Neural cell (in vitro differentiated cells): ENCODE data around the gene ITGA5. TPM values are rescaled to one million over a fixed set of nuclear protein-coding genes. Genes with fewer than 3 reads are reported as not detected.

Experiments
- H2AFZ ChIP-seq: fragments of 200-600, 300-800 bp; sonication (generic), shearing (Covaris generic); 2 replicates; pipeline ENCODE4 v1.6.0; 2014; ENCODE audit warnings: low read depth, mild to moderate bottlenecking, antibody characterized with exemption, low read length, moderate library complexity
- H3F3A ChIP-seq: fragments of 200-600 bp; shearing (Covaris generic); 2 replicates; pipeline ENCODE4 v1.6.1; 2016; ENCODE audit warnings: mild to moderate bottlenecking, moderate library complexity, mixed read lengths, antibody characterized with exemption, low read length; ENCODE audit not compliant: insufficient read depth, poor library complexity, severe bottlenecking
- H3K27ac ChIP-seq: fragments of 200-600, 300-800 bp; sonication (generic), shearing (Covaris generic); 2 replicates; pipeline ENCODE4 v1.5.1; 2014; ENCODE audit warnings: mild to moderate bottlenecking, low read length, moderate library complexity
- H3K27me3 ChIP-seq: fragments of 300-800, 200-600 bp; sonication (generic), shearing (Covaris generic); 2 replicates; pipeline ENCODE4 v1.6.0; 2014; ENCODE audit warnings: mild to moderate bottlenecking, low read depth, low read length, moderate library complexity; ENCODE audit not compliant: insufficient read depth
- H3K36me3 ChIP-seq: fragments of 300-800, 200-600 bp; sonication (generic), shearing (Covaris generic); 2 replicates; pipeline ENCODE4 v1.5.1; 2014; ENCODE audit warnings: mild to moderate bottlenecking, antibody characterized with exemption, low read length, moderate library complexity; ENCODE audit not compliant: insufficient read depth
- H3K4me2 ChIP-seq: fragments of 300-800, 200-600 bp; sonication (generic), shearing (Covaris generic); 2 replicates; pipeline ENCODE4 v1.6.0; 2014; ENCODE audit warnings: mild to moderate bottlenecking, low read length
- H3K4me3 ChIP-seq: fragments of 300-800, 200-600 bp; sonication (generic), shearing (Covaris generic); 2 replicates; pipeline ENCODE4 v1.5.1; 2014; ENCODE audit warnings: mild to moderate bottlenecking, low read length, moderate library complexity
- H3K79me2 ChIP-seq: fragments of 200-600 bp; shearing (Covaris generic); replicated peaks from 2 replicates; pipeline ENCODE4 v1.6.0; 2014; ENCODE audit warnings: mild to moderate bottlenecking, low read length, moderate library complexity; ENCODE audit not compliant: insufficient read depth
- H3K9ac ChIP-seq: fragments of 300-800, 200-600 bp; sonication (generic), shearing (Covaris generic); 2 replicates; pipeline ENCODE4 v1.6.1; 2016; ENCODE audit warnings: mild to moderate bottlenecking, low read length, mixed read lengths
- H3K9me2 ChIP-seq: fragments of 200-600 bp; shearing (Covaris generic); 2 replicates; pipeline ENCODE4 v1.6.1; 2016; ENCODE audit warnings: mild to moderate bottlenecking, low read length, mixed read lengths; ENCODE audit not compliant: insufficient read depth
- H3K9me3 ChIP-seq: fragments of 200-600, 300-800 bp; sonication (generic), shearing (Covaris generic); 2 replicates; pipeline ENCODE4 v1.6.1; 2016; ENCODE audit warnings: mild to moderate bottlenecking, mixed run types, low read length, moderate library complexity, mixed read lengths
- H4K20me1 ChIP-seq: fragments of 200-600 bp; shearing (Covaris generic); 2 replicates; pipeline ENCODE4 v1.6.1; 2016; ENCODE audit warnings: mild to moderate bottlenecking, mixed run types; ENCODE audit not compliant: insufficient read depth
- EP300 ChIP-seq: fragments of 450-650 bp; conservative IDR thresholded peaks from 2 replicates; pipeline ENCODE4 v1.6.1; 2014; ENCODE audit warnings: antibody characterized with exemption, mild to moderate bottlenecking, moderate library complexity; ENCODE audit not compliant: poor library complexity, severe bottlenecking
- EZH2 ChIP-seq: fragments of 200-600, 300-800 bp; shearing (Covaris generic), sonication (generic); IDR thresholded peaks from 2 replicates; pipeline ENCODE4 v1.6.1; 2014; ENCODE audit warnings: antibody characterized with exemption, low read length, borderline replicate concordance, mild to moderate bottlenecking; ENCODE audit not compliant: insufficient read depth, poor library complexity, severe bottlenecking
- MXI1 ChIP-seq: fragments of 450-650 bp; conservative IDR thresholded peaks from 2 replicates; pipeline ENCODE4 v1.6.1; 2014; ENCODE audit warnings: antibody characterized with exemption, mild to moderate bottlenecking; ENCODE audit not compliant: poor library complexity, severe bottlenecking
- POLR2AphosphoS5 ChIP-seq: IDR thresholded peaks from 2 replicates; pipeline ENCODE4 v1.6.1; 2012
- RAD21 ChIP-seq: fragments of 450-650 bp; conservative IDR thresholded peaks from 2 replicates; pipeline ENCODE4 v1.6.1; 2014; ENCODE audit warnings: antibody characterized with exemption, mild to moderate bottlenecking, moderate library complexity
- SMC3 ChIP-seq: fragments of 450-650 bp; conservative IDR thresholded peaks from 2 replicates; pipeline ENCODE4 v1.6.1; 2014; ENCODE audit warnings: antibody characterized with exemption, mild to moderate bottlenecking, moderate library complexity; ENCODE audit not compliant: poor library complexity
- TAF1 ChIP-seq: IDR thresholded peaks from 2 replicates; pipeline ENCODE4 v1.6.1; 2012; ENCODE audit warnings: low read depth
- polyA plus RNA-seq: library from polyadenylated mRNA; depleted of rRNA; stranded (reverse); fragments of >200 nt; gene quantifications from 2 replicates; pipeline ENCODE4 v1.2.3, GENCODE V29; 2014
- TF ChIP-seq, protein P1 (sequence below): fragments of 450-650 bp; IDR thresholded peaks from 2 replicates; pipeline ENCODE4 v1.5.1; 2014; ENCODE audit warnings: antibody characterized with exemption, mild to moderate bottlenecking, moderate library complexity; ENCODE audit not compliant: poor library complexity, severe bottlenecking
- TF ChIP-seq, protein P2 (sequence below): IDR thresholded peaks from 2 replicates; pipeline ENCODE4 v1.6.1; 2012; ENCODE audit warnings: borderline replicate concordance

ITGA5 gene
- polyA plus RNA-seq, 1 donor from 2014 or later, result not detected

DNA sequence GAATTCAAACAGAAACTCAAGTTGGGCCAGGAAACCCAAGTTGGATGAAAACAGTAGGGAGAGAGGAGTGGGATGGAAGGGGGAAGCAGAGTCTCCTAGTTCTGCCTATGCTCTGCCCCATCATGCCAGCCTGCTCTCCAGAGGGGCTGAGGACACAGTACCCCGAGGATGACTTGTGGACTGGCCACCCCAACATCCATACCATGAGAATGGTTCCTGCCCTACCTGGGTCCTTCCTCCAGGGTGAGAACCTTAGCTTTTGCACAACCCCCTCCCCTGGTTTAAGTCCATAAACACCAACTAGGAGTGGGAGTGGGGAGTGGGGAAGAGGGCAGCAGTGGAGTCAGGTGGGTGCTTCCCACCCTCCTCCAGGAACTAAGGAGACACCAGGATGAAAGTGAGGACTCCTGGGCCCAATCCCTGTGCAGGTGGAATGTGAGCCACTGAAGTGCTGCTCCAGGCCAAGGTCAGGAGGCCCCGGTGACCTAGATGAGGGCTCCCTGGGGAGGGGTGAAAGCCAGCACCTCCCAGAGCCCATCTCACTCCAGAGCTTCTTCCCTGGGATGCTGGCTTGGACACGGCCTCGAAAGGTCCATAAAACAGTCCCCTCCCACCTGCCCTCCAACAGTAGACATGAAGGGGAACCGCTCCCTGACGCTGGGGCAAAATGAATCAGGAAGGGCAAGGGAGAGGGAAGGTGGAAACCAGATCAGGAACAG is 41.1 kb downstream of the ITGA5 start (continued):
- TF ChIP-seq TAF1, result no peak

DNA sequence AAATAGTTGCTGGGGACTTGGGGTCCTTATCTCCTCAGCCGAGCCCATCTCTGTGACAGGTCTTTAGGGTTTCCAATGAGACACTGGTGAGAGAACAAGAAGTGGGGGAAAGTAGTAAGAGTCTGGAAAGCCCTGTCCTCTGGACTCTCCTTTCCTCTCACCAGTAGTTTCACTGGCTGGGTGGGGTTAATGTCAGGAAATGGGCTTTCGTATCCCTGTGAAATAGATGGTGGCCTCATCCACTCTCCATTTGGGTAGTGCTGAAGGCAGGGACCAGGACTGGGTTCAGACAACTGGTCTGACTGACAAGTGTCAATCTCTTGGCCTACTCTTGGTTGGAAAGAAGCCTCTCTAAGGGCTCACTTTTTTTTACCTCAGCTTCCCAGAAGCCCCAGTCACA is 42.1 kb downstream of the ITGA5 start:
- H3F3A ChIP-seq, result no peaks in the 10 kb centered on the region
- H2AFZ ChIP-seq, result no peak overlapping the region
- H3K79me2 ChIP-seq, result no peaks in the 10 kb centered on the region
- TF ChIP-seq TAF1 (no peak), MXI1 (no peak), POLR2AphosphoS5 (no peak), SMC3 (no peak), RAD21 (no peak)
- TF ChIP-seq, protein P1, sequence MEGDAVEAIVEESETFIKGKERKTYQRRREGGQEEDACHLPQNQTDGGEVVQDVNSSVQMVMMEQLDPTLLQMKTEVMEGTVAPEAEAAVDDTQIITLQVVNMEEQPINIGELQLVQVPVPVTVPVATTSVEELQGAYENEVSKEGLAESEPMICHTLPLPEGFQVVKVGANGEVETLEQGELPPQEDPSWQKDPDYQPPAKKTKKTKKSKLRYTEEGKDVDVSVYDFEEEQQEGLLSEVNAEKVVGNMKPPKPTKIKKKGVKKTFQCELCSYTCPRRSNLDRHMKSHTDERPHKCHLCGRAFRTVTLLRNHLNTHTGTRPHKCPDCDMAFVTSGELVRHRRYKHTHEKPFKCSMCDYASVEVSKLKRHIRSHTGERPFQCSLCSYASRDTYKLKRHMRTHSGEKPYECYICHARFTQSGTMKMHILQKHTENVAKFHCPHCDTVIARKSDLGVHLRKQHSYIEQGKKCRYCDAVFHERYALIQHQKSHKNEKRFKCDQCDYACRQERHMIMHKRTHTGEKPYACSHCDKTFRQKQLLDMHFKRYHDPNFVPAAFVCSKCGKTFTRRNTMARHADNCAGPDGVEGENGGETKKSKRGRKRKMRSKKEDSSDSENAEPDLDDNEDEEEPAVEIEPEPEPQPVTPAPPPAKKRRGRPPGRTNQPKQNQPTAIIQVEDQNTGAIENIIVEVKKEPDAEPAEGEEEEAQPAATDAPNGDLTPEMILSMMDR, result no peak
- TF ChIP-seq, protein P2, sequence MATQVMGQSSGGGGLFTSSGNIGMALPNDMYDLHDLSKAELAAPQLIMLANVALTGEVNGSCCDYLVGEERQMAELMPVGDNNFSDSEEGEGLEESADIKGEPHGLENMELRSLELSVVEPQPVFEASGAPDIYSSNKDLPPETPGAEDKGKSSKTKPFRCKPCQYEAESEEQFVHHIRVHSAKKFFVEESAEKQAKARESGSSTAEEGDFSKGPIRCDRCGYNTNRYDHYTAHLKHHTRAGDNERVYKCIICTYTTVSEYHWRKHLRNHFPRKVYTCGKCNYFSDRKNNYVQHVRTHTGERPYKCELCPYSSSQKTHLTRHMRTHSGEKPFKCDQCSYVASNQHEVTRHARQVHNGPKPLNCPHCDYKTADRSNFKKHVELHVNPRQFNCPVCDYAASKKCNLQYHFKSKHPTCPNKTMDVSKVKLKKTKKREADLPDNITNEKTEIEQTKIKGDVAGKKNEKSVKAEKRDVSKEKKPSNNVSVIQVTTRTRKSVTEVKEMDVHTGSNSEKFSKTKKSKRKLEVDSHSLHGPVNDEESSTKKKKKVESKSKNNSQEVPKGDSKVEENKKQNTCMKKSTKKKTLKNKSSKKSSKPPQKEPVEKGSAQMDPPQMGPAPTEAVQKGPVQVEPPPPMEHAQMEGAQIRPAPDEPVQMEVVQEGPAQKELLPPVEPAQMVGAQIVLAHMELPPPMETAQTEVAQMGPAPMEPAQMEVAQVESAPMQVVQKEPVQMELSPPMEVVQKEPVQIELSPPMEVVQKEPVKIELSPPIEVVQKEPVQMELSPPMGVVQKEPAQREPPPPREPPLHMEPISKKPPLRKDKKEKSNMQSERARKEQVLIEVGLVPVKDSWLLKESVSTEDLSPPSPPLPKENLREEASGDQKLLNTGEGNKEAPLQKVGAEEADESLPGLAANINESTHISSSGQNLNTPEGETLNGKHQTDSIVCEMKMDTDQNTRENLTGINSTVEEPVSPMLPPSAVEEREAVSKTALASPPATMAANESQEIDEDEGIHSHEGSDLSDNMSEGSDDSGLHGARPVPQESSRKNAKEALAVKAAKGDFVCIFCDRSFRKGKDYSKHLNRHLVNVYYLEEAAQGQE, result no peak
- no peaks in the 10 kb centered on the region for H3K36me3 ChIP-seq
- no peak overlapping the region for H3K4me2 ChIP-seq
- H4K20me1 ChIP-seq, result no peaks in the 10 kb centered on the region
- no peaks in the 10 kb centered on the region for H3K27me3 ChIP-seq
- H3K4me3 ChIP-seq, result no peak overlapping the region
- no peak overlapping the region for H3K27ac ChIP-seq
- H3K9ac ChIP-seq, result no peak overlapping the region
- no peaks in the 10 kb centered on the region for H3K9me3 ChIP-seq
- H3K9me2 ChIP-seq, result no peaks in the 10 kb centered on the region

DNA sequence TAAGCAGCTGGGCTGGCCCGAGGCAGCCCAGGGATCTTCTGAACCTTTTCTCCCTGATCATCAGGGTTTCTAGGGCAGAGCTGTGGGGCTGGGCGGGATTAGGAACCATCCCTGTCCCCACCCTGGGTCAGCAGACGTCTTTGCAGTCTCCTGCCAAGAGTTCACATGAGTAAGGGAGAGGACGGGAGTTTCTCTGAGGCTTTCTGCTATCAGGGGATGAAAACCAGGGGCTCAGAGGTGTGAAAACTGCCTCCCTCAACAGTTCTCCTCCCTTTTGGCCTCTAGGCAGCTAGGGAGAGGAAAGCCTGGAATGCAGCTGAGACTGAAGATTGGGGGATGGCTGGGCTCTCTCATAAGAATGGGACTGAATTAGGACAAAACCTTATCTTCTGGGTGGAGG is 42.5 kb downstream of the ITGA5 start:
- no peak overlapping the region for H2AFZ ChIP-seq

More for the DNA sequence above, 42.5 kb downstream of the ITGA5 start:
- H4K20me1 ChIP-seq, result no peaks in the 10 kb centered on the region
- H3K9me3 ChIP-seq, result no peaks in the 10 kb centered on the region
- no peaks in the 10 kb centered on the region for H3K9me2 ChIP-seq
- no peaks in the 10 kb centered on the region for H3K79me2 ChIP-seq
- H3K27me3 ChIP-seq, result no peaks in the 10 kb centered on the region
- no peaks in the 10 kb centered on the region for H3F3A ChIP-seq
- no peaks in the 10 kb centered on the region for H3K36me3 ChIP-seq
- TF ChIP-seq, protein P1, result no peak
- TF ChIP-seq MXI1, result no peak
- TF ChIP-seq EZH2, result no peak
- TF ChIP-seq EP300, result no peak
- TF ChIP-seq TAF1, result no peak
- TF ChIP-seq SMC3, result no peak
- no peak for TF ChIP-seq RAD21
- no peak for TF ChIP-seq POLR2AphosphoS5
- TF ChIP-seq, protein P2, result no peak
- H3K4me3 ChIP-seq, result no peak overlapping the region
- no peak overlapping the region for H3K27ac ChIP-seq
- H3K9ac ChIP-seq, result no peak overlapping the region
- no peak overlapping the region for H3K4me2 ChIP-seq
